RKO (cell line): Measurements from ENCODE around the gene SH2D3A.
A peak's percentile ranks its signal among the peaks of the same experiment; 100 is the strongest.
"Not testable (repeated sequence)": the region's sequence is repeated elsewhere in the genome, so short reads cannot be mapped to it uniquely, and the experiment has no call there.

Source experiments
- DNase-seq: peaks from one replicate; pipeline ENCODE4 v3.0.0-alpha.2; 2016; ENCODE audit warnings: low spot score

Gene SH2D3A

GRCh38 chr19:6767357-6768235, at the start of gene SH2D3A:
Gene SH2D3A (minus strand): TSS chr19:6767435. CDS start chr19:6763748, 3,687 bp downstream.
- DNase-seq: peak; percentile 55

GRCh38 chr19:6813659-6814058, 46.4 kb upstream of the SH2D3A start:
- no peak for DNase-seq

DNA sequence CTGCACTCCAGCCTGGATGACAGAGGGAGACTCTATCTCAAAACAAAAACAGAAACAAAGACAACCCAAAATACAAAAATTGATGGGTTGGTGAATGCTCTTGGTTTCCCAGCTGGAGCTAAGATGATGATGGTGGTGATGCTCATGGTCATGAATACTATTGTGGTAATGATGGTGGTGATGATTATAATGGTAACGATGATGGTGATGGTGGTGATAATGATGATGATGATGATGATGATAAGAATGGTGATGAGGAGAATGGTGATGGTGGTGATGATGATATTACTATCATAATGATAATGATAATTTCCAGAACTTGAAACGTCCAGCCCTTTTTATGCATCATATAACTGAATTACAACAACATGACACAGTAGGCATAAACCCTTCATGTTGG, 45.4 kb upstream of the SH2D3A start:
- no peak for DNase-seq

- DNase-seq: peak; percentile 83
Measured at GRCh38 chr19:6811906-6812305, 44.7 kb upstream of the SH2D3A start.

GRCh38 chr19:6811378-6811777, 44.1 kb upstream of the SH2D3A start:
- peak; percentile 11 for DNase-seq

DNA sequence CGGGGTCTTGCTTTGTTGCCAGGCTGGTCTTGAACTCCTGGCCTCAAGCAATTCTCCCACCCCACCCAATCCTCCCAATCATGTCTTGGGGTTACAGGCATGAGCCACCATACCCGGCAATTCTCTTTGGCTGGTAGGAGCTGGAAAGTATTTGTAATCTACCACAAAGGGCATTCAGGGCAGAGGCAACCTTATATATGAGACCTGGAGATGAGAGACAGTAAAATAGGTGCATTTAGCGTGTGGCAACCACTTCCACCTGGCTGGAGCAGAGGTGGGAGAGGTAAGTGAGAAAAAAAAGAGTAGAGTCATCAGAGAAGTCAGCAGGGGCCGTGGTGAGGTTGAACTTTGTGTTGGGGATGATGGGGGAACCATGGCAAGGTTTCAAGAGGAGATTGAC, 42.0 kb upstream of the SH2D3A start:
- DNase-seq: no peak

- DNase-seq: no peak
Measured at GRCh38 chr19:6808494-6808893, 41.3 kb upstream of the SH2D3A start.

- DNase-seq: no peak
Measured at GRCh38 chr19:6807291-6807690, 40.1 kb upstream of the SH2D3A start.

DNA sequence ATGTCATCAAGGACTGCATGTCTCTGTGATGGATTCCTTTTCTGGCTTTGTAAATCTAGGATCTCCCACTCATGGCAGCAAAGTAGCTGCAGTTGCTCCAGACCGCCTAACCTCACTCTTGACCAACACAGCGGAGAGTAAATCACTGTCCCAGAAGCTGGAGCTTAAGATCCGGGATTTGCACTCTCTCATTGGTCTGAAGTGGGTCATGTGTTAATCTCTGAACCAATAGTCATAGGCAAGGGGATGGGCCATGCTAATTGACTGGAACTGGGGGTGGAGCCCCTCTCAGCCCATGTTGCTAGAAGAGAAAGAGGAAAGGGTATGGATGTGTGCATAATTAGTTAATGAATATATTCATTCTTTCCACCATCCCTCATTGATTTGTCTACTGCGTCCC, 39.3 kb upstream of the SH2D3A start:
- DNase-seq: peak; percentile 40

- DNase-seq: no peak
Measured at GRCh38 chr19:6803036-6803404, 35.8 kb upstream of the SH2D3A start.

DNA sequence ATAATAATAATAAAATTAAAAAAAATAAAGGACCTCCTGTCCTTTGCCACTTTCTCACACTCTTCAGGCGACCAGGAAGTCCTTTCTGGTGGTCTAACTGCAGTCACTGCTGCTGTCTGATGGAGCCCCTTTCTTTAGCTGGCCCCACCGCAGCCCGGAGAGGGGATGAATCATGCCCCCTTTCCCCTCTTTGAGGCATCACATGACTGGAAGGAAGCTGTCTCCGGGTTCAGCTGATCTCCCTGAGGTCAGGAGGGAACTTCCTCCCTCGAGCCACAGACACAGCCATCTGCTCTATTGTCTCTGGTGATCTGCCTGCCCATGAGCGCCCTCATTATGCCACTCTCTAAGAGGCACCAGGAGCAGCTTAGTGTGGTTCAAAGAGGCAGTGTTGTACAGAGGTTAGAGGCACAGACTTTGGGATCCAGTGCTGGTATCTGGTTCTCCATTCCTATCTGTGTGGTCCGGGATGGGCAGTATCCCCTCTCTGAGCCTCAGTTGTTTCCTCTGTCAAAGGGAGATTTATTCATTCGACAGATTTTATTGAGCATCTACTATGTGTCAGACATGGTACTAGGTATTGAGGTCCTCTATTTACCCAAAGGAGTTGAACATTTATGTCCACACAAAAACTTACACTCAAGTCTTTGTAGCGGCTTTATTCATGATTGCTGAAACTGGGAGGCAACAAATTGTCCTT, 35.3 kb upstream of the SH2D3A start:
- DNase-seq: no peak

- no peak for DNase-seq
Measured at GRCh38 chr19:6801485-6802086, 34.4 kb upstream of the SH2D3A start.

DNA sequence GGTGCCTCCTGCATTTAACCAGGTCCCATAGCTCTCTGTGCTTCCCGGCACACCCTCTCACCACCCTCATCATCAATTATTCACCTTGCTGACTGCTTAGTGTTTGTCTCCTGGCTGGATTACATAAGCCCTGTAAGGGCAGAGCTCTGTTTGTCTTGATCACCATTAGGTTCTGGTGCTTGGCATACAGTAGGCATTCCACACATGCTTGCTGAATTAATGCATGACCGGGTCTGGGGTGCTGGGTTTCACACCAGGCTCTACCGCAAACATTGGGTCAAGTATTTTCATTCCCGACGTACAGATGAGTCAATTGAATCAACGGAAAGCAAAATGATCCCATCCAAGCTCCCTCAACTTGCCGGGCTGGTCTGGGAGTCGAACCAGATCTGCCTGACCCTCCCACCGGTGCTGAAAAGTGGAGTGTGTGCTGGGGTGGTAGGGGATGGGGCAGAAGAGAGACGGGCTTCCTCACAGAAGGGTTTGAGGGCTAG, 33.8 kb upstream of the SH2D3A start:
- no peak for DNase-seq

DNA sequence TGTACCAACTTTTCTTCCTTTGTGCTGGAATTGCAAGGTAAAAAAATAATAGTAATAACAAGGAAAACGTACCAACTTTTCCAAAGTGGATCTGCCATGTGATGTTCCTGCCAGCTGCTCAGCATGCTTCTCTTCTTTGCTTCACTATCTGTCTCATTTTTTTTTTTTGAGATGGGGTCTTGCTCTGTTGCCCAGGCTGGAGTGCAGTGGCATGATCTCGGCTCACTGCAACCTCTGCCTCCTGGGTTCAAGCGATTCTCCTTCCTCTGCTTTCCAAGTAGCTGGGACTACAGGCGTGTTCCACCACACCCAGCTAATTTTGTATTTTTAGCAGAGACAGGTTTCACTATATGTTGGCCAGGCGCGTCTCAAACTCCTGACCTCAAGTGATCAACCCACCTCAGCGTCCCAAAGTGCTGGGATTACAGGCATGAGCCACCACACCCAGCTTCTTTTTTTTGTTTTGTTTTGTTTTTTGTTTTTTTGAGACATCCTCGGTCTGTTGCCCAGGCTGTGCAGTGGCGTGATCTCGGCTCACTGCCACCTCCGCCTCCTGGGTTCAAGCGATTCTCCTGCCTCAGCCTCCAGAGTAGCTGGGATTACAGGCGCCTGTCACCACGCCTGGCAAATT, 33.0 kb upstream of the SH2D3A start:
- DNase-seq: not testable (repeated sequence)

- DNase-seq: no peak
Measured at GRCh38 chr19:6797646-6798045, 30.4 kb upstream of the SH2D3A start.

DNA sequence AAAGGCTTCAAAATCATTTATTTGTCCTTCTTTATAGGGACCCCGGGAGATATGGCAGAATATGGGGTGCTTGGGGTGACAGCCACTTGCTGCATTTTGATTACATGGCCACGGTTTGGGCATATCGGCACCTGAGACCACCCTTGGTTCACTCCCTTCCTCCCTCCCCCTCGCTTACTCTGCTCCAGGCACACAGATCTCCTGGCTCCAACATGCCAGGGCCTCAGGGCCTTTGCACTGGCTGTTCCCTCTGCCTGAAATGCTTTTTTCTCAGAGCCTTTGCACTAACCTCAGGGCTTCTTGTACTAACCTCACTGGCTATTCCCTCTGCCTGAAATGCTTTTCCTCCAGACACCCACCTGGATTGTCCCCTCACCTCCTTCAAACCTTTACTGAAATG, 29.0 kb upstream of the SH2D3A start:
- DNase-seq: no peak

DNA sequence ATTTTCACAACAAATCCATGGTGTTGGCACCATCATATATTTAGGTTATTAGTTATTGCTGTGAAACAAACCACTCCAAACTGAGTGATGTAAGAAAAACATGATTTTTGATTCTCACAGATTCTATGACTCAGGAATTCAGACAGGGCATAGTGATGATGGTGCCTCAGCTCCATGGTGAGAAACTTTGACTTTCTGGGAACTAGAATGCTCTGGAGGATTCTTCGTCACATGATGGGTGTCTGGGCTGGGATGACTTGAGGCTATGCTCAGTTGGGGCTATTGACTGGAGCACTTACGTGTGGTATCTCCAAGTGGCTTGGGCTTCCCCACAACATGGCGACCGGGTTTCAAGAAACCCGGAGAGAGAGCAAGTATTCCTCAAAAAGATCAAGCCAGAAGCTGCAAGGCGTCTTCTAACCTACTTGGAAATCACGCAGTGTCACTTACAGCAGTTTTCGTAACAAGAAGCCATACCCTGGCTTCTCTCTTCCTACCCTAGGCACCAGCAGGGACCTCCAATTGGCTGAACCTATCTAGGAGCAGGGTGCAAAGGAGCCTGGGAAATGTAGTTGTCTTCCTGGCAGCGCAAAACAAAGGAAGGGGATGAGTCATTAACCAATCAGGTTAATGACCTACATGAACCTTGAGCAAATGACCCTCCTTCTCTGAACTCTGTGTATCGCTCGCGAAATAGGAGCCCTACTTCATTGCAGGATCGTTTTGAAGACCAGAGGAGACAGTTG, 27.6 kb upstream of the SH2D3A start:
- DNase-seq: no peak

DNA sequence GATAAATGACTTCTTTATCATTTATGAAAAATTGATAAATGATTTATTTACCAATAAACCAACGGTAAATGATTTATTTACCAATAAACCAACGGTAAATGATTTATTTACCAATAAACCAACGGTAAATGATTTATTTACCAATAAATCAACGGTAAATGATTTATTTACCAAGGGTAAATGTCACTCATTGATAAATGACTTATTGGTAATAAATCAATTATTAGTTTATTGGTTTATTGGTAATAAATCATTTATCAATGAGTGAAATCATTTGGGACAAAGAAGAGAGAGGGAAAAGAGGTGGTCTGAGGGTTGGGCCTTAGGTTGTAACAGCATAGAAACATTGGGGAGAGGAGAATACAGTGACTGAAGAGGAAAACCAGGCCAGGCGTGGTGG, 26.7 kb upstream of the SH2D3A start:
- DNase-seq: no peak

GRCh38 chr19:6793411-6793810, 26.2 kb upstream of the SH2D3A start:
- DNase-seq: no peak

- DNase-seq: no peak
Measured at GRCh38 chr19:6791237-6791636, 24.0 kb upstream of the SH2D3A start.
